DND-41 (cell line): ENCODE measurements around the gene FOXP1.

Experiments used
- EZH2 ChIP-seq: IDR thresholded peaks from 3 replicates; pipeline ENCODE4 v1.6.1; 2012; ENCODE audit warnings: borderline replicate concordance, low read depth, mild to moderate bottlenecking, moderate library complexity, low read length, inconsistent platforms; ENCODE audit not compliant: severe bottlenecking
- TF ChIP-seq, protein P1 (sequence below): IDR thresholded peaks from 2 replicates; pipeline ENCODE4 v1.5.1; 2012; ENCODE audit warnings: borderline replicate concordance, low read length, moderate library complexity, mild to moderate bottlenecking; ENCODE audit not compliant: poor library complexity, severe bottlenecking; ENCODE audit errors: extremely low read depth

GRCh38 chr3:71495708-71496472 is 87.6 kb downstream of the FOXP1 start:
- TF ChIP-seq, protein P1, sequence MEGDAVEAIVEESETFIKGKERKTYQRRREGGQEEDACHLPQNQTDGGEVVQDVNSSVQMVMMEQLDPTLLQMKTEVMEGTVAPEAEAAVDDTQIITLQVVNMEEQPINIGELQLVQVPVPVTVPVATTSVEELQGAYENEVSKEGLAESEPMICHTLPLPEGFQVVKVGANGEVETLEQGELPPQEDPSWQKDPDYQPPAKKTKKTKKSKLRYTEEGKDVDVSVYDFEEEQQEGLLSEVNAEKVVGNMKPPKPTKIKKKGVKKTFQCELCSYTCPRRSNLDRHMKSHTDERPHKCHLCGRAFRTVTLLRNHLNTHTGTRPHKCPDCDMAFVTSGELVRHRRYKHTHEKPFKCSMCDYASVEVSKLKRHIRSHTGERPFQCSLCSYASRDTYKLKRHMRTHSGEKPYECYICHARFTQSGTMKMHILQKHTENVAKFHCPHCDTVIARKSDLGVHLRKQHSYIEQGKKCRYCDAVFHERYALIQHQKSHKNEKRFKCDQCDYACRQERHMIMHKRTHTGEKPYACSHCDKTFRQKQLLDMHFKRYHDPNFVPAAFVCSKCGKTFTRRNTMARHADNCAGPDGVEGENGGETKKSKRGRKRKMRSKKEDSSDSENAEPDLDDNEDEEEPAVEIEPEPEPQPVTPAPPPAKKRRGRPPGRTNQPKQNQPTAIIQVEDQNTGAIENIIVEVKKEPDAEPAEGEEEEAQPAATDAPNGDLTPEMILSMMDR, result no peak
- no peak for TF ChIP-seq EZH2
